ENCODE data around the gene CCKAR. TPM values are rescaled to one million over a fixed set of nuclear protein-coding genes. Genes with fewer than 3 reads are reported as not detected.

The CCKAR gene
- total and polyA plus RNA-seq, 2 experiments from 2014 or later: not detected

- Histone ChIP-seq H2AFZ (no peak overlapping the region), H3K27me3 (ENCODE audit: insufficient read depth) (no peaks in the 10 kb centered on the region), H3F3A (replicated peaks; ENCODE audit: low read depth) (no peaks in the 10 kb centered on the region), H3K4me2 (no peak overlapping the region), H4K20me1 (replicated peaks; ENCODE audit: insufficient read depth) (no peaks in the 10 kb centered on the region), H3K4me3 (no peak overlapping the region), H3K27ac (ENCODE audit: low read depth) (no peak overlapping the region), H3K79me2 (replicated peaks; ENCODE audit: insufficient read depth) (no peaks in the 10 kb centered on the region), H3K36me3 (ENCODE audit: insufficient read depth) (no peaks in the 10 kb centered on the region), H3K9me2 (ENCODE audit: insufficient read depth) (no peaks in the 10 kb centered on the region), H3K4me1 (ENCODE audit: insufficient read depth) (peaks cover 14% of the 10 kb centered on the region)
- Mint-ChIP-seq H3K27me3 (ENCODE audit: insufficient read depth, low read depth, poor library complexity) (peaks cover 2% of the 10 kb centered on the region), H3K36me3 (ENCODE audit: low read depth) (no peaks in the 10 kb centered on the region), H3K27ac (no peak overlapping the region), H3K4me1 (peaks cover 8% of the 10 kb centered on the region; the same call in 2 of the 3 replicates), H3K9me3 (no peaks in the 10 kb centered on the region; the same call in 2 of the 3 replicates), H3K4me3 (no peak overlapping the region)
- no peak for DNase-seq (ENCODE audit: low spot score)
- ATAC-seq: no peak
- TF ChIP-seq NANOG (IDR thresholded peaks at IDR 0.05; ENCODE audit: borderline replicate concordance): no peak
- TF ChIP-seq ZNF331 (CRISPR knock-in tag; IDR thresholded peaks at IDR 0.05; ENCODE audit: low read depth): no peak
- TF ChIP-seq REST (IDR thresholded peaks at IDR 0.05; ENCODE audit: unreplicated experiment): no peak
- TF ChIP-seq ZNF114 (CRISPR knock-in tag; IDR thresholded peaks at IDR 0.05): no peak
- no peak for TF ChIP-seq EZH2phosphoT487 (IDR thresholded peaks at IDR 0.05; ENCODE audit: unreplicated experiment)
- TF ChIP-seq EZH2 (IDR thresholded peaks at IDR 0.05; ENCODE audit: low read depth, unreplicated experiment): no peak
- no peak for TF ChIP-seq CREB1 (CRISPR knock-in tag; IDR thresholded peaks at IDR 0.05; ENCODE audit: low read depth)
- TF ChIP-seq ETS1 (IDR thresholded peaks at IDR 0.05): no peak
- TF ChIP-seq STAT1 (IDR thresholded peaks at IDR 0.05; ENCODE audit: unreplicated experiment): no peak
- TF ChIP-seq POLR2AphosphoS5 (IDR thresholded peaks at IDR 0.05; ENCODE audit: low read depth): no peak
- no peak for TF ChIP-seq ZNF462 (CRISPR knock-in tag; IDR thresholded peaks at IDR 0.05)
- TF ChIP-seq JUNB (IDR thresholded peaks at IDR 0.05; ENCODE audit: unreplicated experiment): no peak
- no peak for TF ChIP-seq CTCF (conservative IDR thresholded peaks at IDR 0.05; ENCODE audit: low read depth in 2 of 2)
Observed at GRCh38 chr4:26475716-26476115, 14.6 kb downstream of the CCKAR start.
